IPS-18a (cell line): ENCODE measurements around the gene EEF2K.
A peak's percentile ranks its signal among the peaks of the same experiment; 100 is the strongest.

Experiments used
- H3K27ac ChIP-seq: one replicate; pipeline ENCODE4 v1.5.1; 2013; ENCODE audit warnings: low read length
- H3K27me3 ChIP-seq: one replicate; pipeline ENCODE4 v1.6.1; 2013; ENCODE audit warnings: mild to moderate bottlenecking, low read length; ENCODE audit not compliant: control insufficient read depth, insufficient read depth
- H3K36me3 ChIP-seq: one replicate; pipeline ENCODE4 v1.6.1; 2013; ENCODE audit warnings: low read depth, low read length; ENCODE audit not compliant: control insufficient read depth
- H3K4me1 ChIP-seq: one replicate; pipeline ENCODE4 v1.6.1; 2013; ENCODE audit warnings: low read depth, low read length; ENCODE audit not compliant: control insufficient read depth
- H3K4me3 ChIP-seq: one replicate; pipeline ENCODE4 v1.5.1; 2013; ENCODE audit warnings: low read length
- H3K9ac ChIP-seq: one replicate; pipeline ENCODE4 v1.6.1; 2013; ENCODE audit warnings: mild to moderate bottlenecking, low read length, moderate library complexity
- H3K9me3 ChIP-seq: one replicate; pipeline ENCODE4 v1.6.1; 2013; ENCODE audit warnings: low read depth, low read length; ENCODE audit not compliant: control insufficient read depth

EEF2K gene

GRCh38 chr16:22198547-22199293 lies 7.4 kb upstream of the EEF2K start:
- no peaks in the 10 kb centered on the region for H3K9me3 ChIP-seq
- no peak overlapping the region for H3K27ac ChIP-seq
- no peak overlapping the region for H3K9ac ChIP-seq

DNA sequence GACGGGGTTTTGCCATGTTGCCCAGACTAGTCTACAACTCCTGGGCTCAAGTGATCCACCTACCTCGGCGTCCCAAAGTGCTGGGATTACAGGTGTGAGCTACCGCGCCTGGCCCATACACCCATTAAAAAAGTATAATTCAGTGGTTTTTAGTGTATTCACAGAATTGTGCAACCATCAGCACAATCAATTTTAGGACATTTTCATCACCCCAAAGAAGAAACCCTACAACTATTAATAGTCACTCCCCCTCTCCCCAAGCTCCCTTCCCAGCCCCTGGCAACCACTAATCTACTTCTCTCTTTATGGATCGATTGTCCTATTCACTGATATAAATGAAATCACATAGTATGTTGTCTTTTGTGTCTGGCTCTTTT lies 3.8 kb upstream of the EEF2K start:
- Histone ChIP-seq H3K27ac (no peak overlapping the region), H3K4me3 (no peak overlapping the region)

More at GRCh38 chr16:22198547-22199293, 7.4 kb upstream of the EEF2K start:
- H3K36me3 ChIP-seq: no peaks in the 10 kb centered on the region
- no peaks in the 10 kb centered on the region for H3K27me3 ChIP-seq
- no peak overlapping the region for H3K4me3 ChIP-seq
- H3K4me1 ChIP-seq: no peaks in the 10 kb centered on the region

GRCh38 chr16:22203091-22203490 lies 3.0 kb upstream of the EEF2K start:
- H3K36me3 ChIP-seq: no peaks in the 10 kb centered on the region
- peaks cover 9% of the 10 kb centered on the region for H3K4me1 ChIP-seq
- H3K27ac ChIP-seq: no peak overlapping the region
- no peaks in the 10 kb centered on the region for H3K27me3 ChIP-seq
- no peaks in the 10 kb centered on the region for H3K9me3 ChIP-seq
- no peak overlapping the region for H3K4me3 ChIP-seq
- H3K9ac ChIP-seq: no peak overlapping the region

More for the DNA sequence above, 3.8 kb upstream of the EEF2K start:
- Histone ChIP-seq H3K9ac (no peak overlapping the region), H3K27me3 (no peaks in the 10 kb centered on the region), H3K4me1 (peaks cover 5% of the 10 kb centered on the region), H3K36me3 (no peaks in the 10 kb centered on the region), H3K9me3 (no peaks in the 10 kb centered on the region)

GRCh38 chr16:22204091-22204655 lies 1.9 kb upstream of the EEF2K start:
- Histone ChIP-seq H3K27me3 (no peaks in the 10 kb centered on the region), H3K4me3 (no peak overlapping the region), H3K4me1 (peaks cover 9% of the 10 kb centered on the region), H3K9me3 (no peaks in the 10 kb centered on the region), H3K27ac (no peak overlapping the region), H3K9ac (no peak overlapping the region), H3K36me3 (no peaks in the 10 kb centered on the region)

DNA sequence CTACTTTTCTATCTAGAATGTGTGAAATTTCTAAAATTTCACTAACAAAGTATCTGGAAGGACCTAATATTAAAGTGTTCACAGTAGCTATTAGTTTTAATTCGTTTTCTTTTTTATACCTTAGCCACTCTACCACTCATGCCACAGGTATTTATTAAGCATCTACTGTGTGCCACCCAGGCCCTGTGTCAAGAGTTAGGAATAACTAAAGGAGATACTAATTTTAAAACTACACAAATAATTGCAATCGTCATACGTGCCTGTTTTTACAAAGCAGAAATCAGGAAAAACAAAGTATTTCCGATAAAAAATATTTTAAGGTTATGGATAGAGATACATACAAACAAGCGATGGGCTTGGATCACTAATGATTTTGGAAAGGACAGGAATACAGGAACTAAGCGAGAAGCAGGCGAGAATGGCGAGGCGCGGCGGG lies 483 bp upstream of the EEF2K start:
- no peak overlapping the region for H3K27ac ChIP-seq
- H3K27me3 ChIP-seq: no peaks in the 10 kb centered on the region

GRCh38 chr16:22206842-22207714 lies 1.0 kb downstream of the EEF2K start:
- no peaks in the 10 kb centered on the region for H3K27me3 ChIP-seq
- H3K4me1 ChIP-seq: peaks cover 9% of the 10 kb centered on the region
- no peak overlapping the region for H3K27ac ChIP-seq
- no peaks in the 10 kb centered on the region for H3K9me3 ChIP-seq
- H3K36me3 ChIP-seq: no peaks in the 10 kb centered on the region
- peak overlapping the region; percentile 59 for H3K9ac ChIP-seq
- H3K4me3 ChIP-seq: peak overlapping the region; percentile 82

More for the DNA sequence above, 483 bp upstream of the EEF2K start:
- Histone ChIP-seq H3K9ac (peak overlapping the region; percentile 19), H3K9me3 (no peaks in the 10 kb centered on the region), H3K4me3 (peak overlapping the region; percentile 82), H3K4me1 (peaks cover 9% of the 10 kb centered on the region), H3K36me3 (no peaks in the 10 kb centered on the region)

- Histone ChIP-seq H3K4me1 (peaks cover 9% of the 10 kb centered on the region), H3K27ac (no peak overlapping the region), H3K4me3 (peak overlapping the region; percentile 82), H3K9ac (no peak overlapping the region), H3K36me3 (no peaks in the 10 kb centered on the region), H3K27me3 (no peaks in the 10 kb centered on the region), H3K9me3 (no peaks in the 10 kb centered on the region)
These were observed 1.8 kb downstream of the EEF2K start for GRCh38 chr16:22207715-22208360.

DNA sequence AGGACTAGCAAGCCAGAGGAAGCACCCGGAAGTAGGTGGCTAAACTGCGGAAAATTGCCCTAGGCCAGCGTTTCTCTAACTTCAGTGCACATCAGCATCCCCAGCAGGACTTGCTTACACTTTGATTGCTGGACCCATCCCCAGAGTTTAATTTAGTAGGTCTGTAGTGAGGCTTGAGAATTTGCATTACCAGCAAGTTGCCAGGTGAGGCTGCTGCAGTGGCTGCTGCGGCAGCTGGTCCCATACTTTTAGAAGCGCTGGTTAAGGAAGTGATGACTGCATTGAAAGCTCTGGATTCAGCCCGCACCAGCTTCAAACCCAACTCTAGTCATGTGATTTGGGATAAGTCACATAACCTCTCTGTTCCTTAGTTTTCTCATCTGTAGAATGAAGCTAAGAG lies 4.2 kb downstream of the EEF2K start:
- Histone ChIP-seq H3K4me3 (no peak overlapping the region), H3K4me1 (peaks cover 9% of the 10 kb centered on the region), H3K27me3 (no peaks in the 10 kb centered on the region), H3K36me3 (no peaks in the 10 kb centered on the region), H3K9ac (no peak overlapping the region), H3K27ac (no peak overlapping the region), H3K9me3 (no peaks in the 10 kb centered on the region)

DNA sequence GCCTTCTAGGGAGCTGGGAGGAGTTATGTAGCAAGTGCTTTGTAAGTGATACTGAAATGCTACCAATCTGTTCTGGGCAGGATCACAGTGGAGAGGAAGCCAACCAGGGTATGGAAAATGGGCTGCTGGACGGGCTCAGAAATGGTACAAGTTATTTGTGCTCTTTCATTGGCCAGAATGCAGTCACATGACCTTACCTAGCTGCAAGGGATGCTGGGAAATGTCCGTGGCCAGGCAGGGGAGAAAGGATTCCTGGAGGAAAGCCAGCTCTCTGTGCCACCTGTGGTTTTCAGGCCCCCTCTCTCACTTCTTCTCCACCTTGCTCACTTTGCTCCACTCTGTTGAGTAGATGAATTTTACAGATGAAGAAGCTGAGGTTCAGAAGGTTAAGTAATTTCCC lies 4.8 kb downstream of the EEF2K start:
- H3K36me3 ChIP-seq: no peaks in the 10 kb centered on the region
- no peak overlapping the region for H3K9ac ChIP-seq
- H3K4me3 ChIP-seq: no peak overlapping the region
- H3K9me3 ChIP-seq: no peaks in the 10 kb centered on the region
- no peaks in the 10 kb centered on the region for H3K27me3 ChIP-seq
- H3K4me1 ChIP-seq: peaks cover 5% of the 10 kb centered on the region
- H3K27ac ChIP-seq: no peak overlapping the region

GRCh38 chr16:22213236-22213635 lies 7.2 kb downstream of the EEF2K start:
- Histone ChIP-seq H3K9ac (no peak overlapping the region), H3K36me3 (no peaks in the 10 kb centered on the region), H3K4me1 (no peaks in the 10 kb centered on the region)

DNA sequence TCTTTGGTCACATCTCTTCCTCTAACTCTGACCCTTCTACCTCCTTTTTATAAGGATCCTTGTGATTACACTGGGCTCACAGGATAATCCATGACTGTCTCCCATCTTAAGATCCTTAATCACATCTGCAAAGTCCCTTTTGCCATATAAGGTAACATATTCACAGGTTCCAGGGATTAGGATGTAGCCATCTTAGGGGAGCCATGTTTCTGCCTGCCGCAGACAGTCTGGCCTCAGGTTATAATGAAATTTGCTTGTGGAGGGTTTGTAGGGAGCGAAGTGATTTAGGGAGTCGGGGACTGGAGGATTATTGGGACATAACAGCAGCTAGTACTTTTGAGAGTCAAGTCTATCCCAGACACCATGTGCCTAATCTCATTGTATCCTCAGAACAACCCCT lies 7.7 kb downstream of the EEF2K start:
- Histone ChIP-seq H3K27ac (no peak overlapping the region), H3K9me3 (no peaks in the 10 kb centered on the region), H3K9ac (no peak overlapping the region), H3K4me3 (no peak overlapping the region), H3K36me3 (no peaks in the 10 kb centered on the region), H3K27me3 (no peaks in the 10 kb centered on the region), H3K4me1 (no peaks in the 10 kb centered on the region)

More at GRCh38 chr16:22213236-22213635, 7.2 kb downstream of the EEF2K start:
- no peaks in the 10 kb centered on the region for H3K27me3 ChIP-seq
- H3K4me3 ChIP-seq: no peak overlapping the region
- no peaks in the 10 kb centered on the region for H3K9me3 ChIP-seq
- no peak overlapping the region for H3K27ac ChIP-seq
